ENCODE measurements around the gene GGCX.

The GGCX gene

GRCh38 chr2:85550486-85550885 is 10.8 kb downstream of the GGCX start:
- Histone ChIP-seq H3K9me3 (ENCODE audit: insufficient read depth, low read length, severe bottlenecking) (no peaks in the 10 kb centered on the region), H3K4me1 (ENCODE audit: insufficient read depth, low read length) (no peaks in the 10 kb centered on the region), H2AFZ (ENCODE audit: low read depth, low read length) (no peak overlapping the region), H3K4me2 (ENCODE audit: insufficient read depth, low read length) (no peak overlapping the region), H3K79me2 (ENCODE audit: insufficient read depth, low read length) (0 out of 2 replicates have a peak, but pooled peaks cover 2% of the 10 kb centered on the region), H3K36me3 (ENCODE audit: insufficient read depth, low read length) (peaks cover 66% of the 10 kb centered on the region), H3K27me3 (ENCODE audit: insufficient read depth, low read length, poor library complexity) (no peaks in the 10 kb centered on the region), H3K27ac (ENCODE audit: low read length) (no peak overlapping the region), H4K20me1 (ENCODE audit: insufficient read depth, low read length) (peaks cover 4% of the 10 kb centered on the region; the same call in 1 of the 2 replicates), H3K9ac (ENCODE audit: low read depth, low read length) (no peak overlapping the region), H3K4me3 (ENCODE audit: low read depth in 1 of 2, low read length in 2 of 2) (no peak overlapping the region)
- TF ChIP-seq EZH2 (IDR thresholded peaks at IDR 0.05; ENCODE audit: borderline replicate concordance, low read depth, low read length, severe bottlenecking): no peak
- no peak for TF ChIP-seq CTCF (IDR thresholded peaks at IDR 0.05; ENCODE audit: borderline replicate concordance, extremely low read depth, low read length, poor library complexity, severe bottlenecking)
- no peak for DNase-seq
- no peak for ATAC-seq (ENCODE audit: insufficient read depth, low read depth)

GRCh38 chr2:85549826-85550225 is 11.5 kb downstream of the GGCX start:
- no peak for TF ChIP-seq CTCF (IDR thresholded peaks at IDR 0.05; ENCODE audit: borderline replicate concordance, extremely low read depth, low read length, poor library complexity, severe bottlenecking)
- no peak for TF ChIP-seq EZH2 (IDR thresholded peaks at IDR 0.05; ENCODE audit: borderline replicate concordance, low read depth, low read length, severe bottlenecking)
- no peak overlapping the region for H3K27ac ChIP-seq (ENCODE audit: low read length)
- no peaks in the 10 kb centered on the region for H3K9me3 ChIP-seq (ENCODE audit: insufficient read depth, low read length, severe bottlenecking)
- H3K9ac ChIP-seq (ENCODE audit: low read depth, low read length): no peak overlapping the region
- no peak overlapping the region for H3K4me3 ChIP-seq (ENCODE audit: low read depth in 1 of 2, low read length in 2 of 2)
- DNase-seq: no peak
- H3K27me3 ChIP-seq (ENCODE audit: insufficient read depth, low read length, poor library complexity): no peaks in the 10 kb centered on the region
- H3K4me2 ChIP-seq (ENCODE audit: insufficient read depth, low read length): no peak overlapping the region
- no peaks in the 10 kb centered on the region for H3K4me1 ChIP-seq (ENCODE audit: insufficient read depth, low read length)
- 0 out of 2 replicates have a peak, but pooled peaks cover 2% of the 10 kb centered on the region for H3K79me2 ChIP-seq (ENCODE audit: insufficient read depth, low read length)
- no peak overlapping the region for H2AFZ ChIP-seq (ENCODE audit: low read depth, low read length)
- H4K20me1 ChIP-seq (ENCODE audit: insufficient read depth, low read length): peaks cover 7% of the 10 kb centered on the region; the same call in 1 of the 2 replicates
- ATAC-seq (ENCODE audit: insufficient read depth, low read depth): no peak
- peaks cover 66% of the 10 kb centered on the region for H3K36me3 ChIP-seq (ENCODE audit: insufficient read depth, low read length)

GRCh38 chr2:85549095-85549494 is 12.2 kb downstream of the GGCX start:
- Histone ChIP-seq H3K4me1 (ENCODE audit: insufficient read depth, low read length) (no peaks in the 10 kb centered on the region), H3K9me3 (ENCODE audit: insufficient read depth, low read length, severe bottlenecking) (no peaks in the 10 kb centered on the region), H3K36me3 (ENCODE audit: insufficient read depth, low read length) (peaks cover 66% of the 10 kb centered on the region), H3K27me3 (ENCODE audit: insufficient read depth, low read length, poor library complexity) (no peaks in the 10 kb centered on the region), H3K79me2 (ENCODE audit: insufficient read depth, low read length) (0 out of 2 replicates have a peak, but pooled peaks cover 2% of the 10 kb centered on the region), H3K4me2 (ENCODE audit: insufficient read depth, low read length) (no peak overlapping the region), H4K20me1 (ENCODE audit: insufficient read depth, low read length) (peaks cover 12% of the 10 kb centered on the region; the same call in 1 of the 2 replicates), H3K4me3 (ENCODE audit: low read depth in 1 of 2, low read length in 2 of 2) (no peak overlapping the region), H3K9ac (ENCODE audit: low read depth, low read length) (no peak overlapping the region), H2AFZ (ENCODE audit: low read depth, low read length) (no peak overlapping the region), H3K27ac (ENCODE audit: low read length) (no peak overlapping the region)
- no peak for ATAC-seq (ENCODE audit: insufficient read depth, low read depth)
- DNase-seq: no peak
- TF ChIP-seq CTCF (IDR thresholded peaks at IDR 0.05; ENCODE audit: borderline replicate concordance, extremely low read depth, low read length, poor library complexity, severe bottlenecking): no peak
- no peak for TF ChIP-seq EZH2 (IDR thresholded peaks at IDR 0.05; ENCODE audit: borderline replicate concordance, low read depth, low read length, severe bottlenecking)

GRCh38 chr2:85548608-85548900 is 12.7 kb downstream of the GGCX start:
- Histone ChIP-seq H3K4me3 (ENCODE audit: low read depth in 1 of 2, low read length in 2 of 2) (no peak overlapping the region), H3K4me2 (ENCODE audit: insufficient read depth, low read length) (no peak overlapping the region), H3K9ac (ENCODE audit: low read depth, low read length) (no peak overlapping the region), H3K79me2 (ENCODE audit: insufficient read depth, low read length) (peaks cover 2% of the 10 kb centered on the region; the same call in 1 of the 2 replicates), H3K4me1 (ENCODE audit: insufficient read depth, low read length) (no peaks in the 10 kb centered on the region), H3K9me3 (ENCODE audit: insufficient read depth, low read length, severe bottlenecking) (no peaks in the 10 kb centered on the region), H3K27ac (ENCODE audit: low read length) (no peak overlapping the region), H2AFZ (ENCODE audit: low read depth, low read length) (no peak overlapping the region), H4K20me1 (ENCODE audit: insufficient read depth, low read length) (peaks cover 15% of the 10 kb centered on the region; the same call in 1 of the 2 replicates), H3K27me3 (ENCODE audit: insufficient read depth, low read length, poor library complexity) (no peaks in the 10 kb centered on the region), H3K36me3 (ENCODE audit: insufficient read depth, low read length) (peaks cover 67% of the 10 kb centered on the region)
- TF ChIP-seq CTCF (IDR thresholded peaks at IDR 0.05; ENCODE audit: borderline replicate concordance, extremely low read depth, low read length, poor library complexity, severe bottlenecking) (no peak), EZH2 (IDR thresholded peaks at IDR 0.05; ENCODE audit: borderline replicate concordance, low read depth, low read length, severe bottlenecking) (no peak)
- DNase-seq: no peak
- ATAC-seq (ENCODE audit: insufficient read depth, low read depth): no peak
